HepG2 (cell line): Measurements from ENCODE around the gene USP34. TPM values are rescaled to one million over a fixed set of nuclear protein-coding genes. Genes with fewer than 3 reads are reported as not detected.

Experiments used
- ATAC-seq: fragments of 200-7000 bp; cut with Tn5 transposase; 3 replicates; pipeline ENCODE4 v1.9.1; 2020; ENCODE audit warnings: mild to moderate bottlenecking, moderate library complexity
- BruUV-seq: library from RNA; stranded (reverse); fragments of 400-500 nt; replicated peaks from 2 replicates; lab custom pipeline; 2021; lab: Mats Ljungman, UMichigan
- CTCF ChIA-PET: fragments of 300-600 bp; formaldehyde crosslinking; extraction: SDS; loops from one replicate; lab custom pipeline; 2021; ENCODE audit warnings: low total read pairs, inconsistent platforms, low intra/inter-chr PET ratio; lab: Yijun Ruan, JAX
- POLR2A ChIA-PET: fragments of 350-600 bp; sonication (Branson Sonifier 250); formaldehyde crosslinking; loops from one replicate; lab custom pipeline; 2020; ENCODE audit warnings: antibody characterized with exemption, inconsistent platforms; lab: Yijun Ruan, JAX
- DNase-seq: peaks from one replicate; pipeline ENCODE4 v3.0.0-alpha.2; 2015; ENCODE audit warnings: low spot score
- FAIRE-seq: peaks from 3 replicates; lab custom pipeline; 2011; peaks lifted over from hg19 to GRCh38; lab: Jason Lieb, UNC
- H2AFZ ChIP-seq: one replicate; pipeline ENCODE4 v1.6.1; 2011; ENCODE audit warnings: low read length, inconsistent platforms
- H3K27ac ChIP-seq: fragments of 300-600 bp; 3 replicates; pipeline ENCODE4 v1.8.0; 2011; ENCODE audit warnings: mixed run types, mild to moderate bottlenecking, mixed read lengths, low read length, inconsistent platforms; ENCODE audit not compliant: insufficient read depth; ENCODE audit errors: extremely low read length
- H3K27me3 ChIP-seq, 2 experiments: fragments of 200-600 bp in 1 of 2; 2 replicates in 1 of 2; 3 replicates in 1 of 2; pipeline versions ENCODE4 v1.6.0 to v1.8.0; 2011; ENCODE audit warnings: low read length in 2 of 2, mild to moderate bottlenecking in 2 of 2, moderate library complexity in 2 of 2, inconsistent platforms in 1 of 2; ENCODE audit not compliant: insufficient read depth in 2 of 2, control insufficient read depth in 1 of 2
- H3K36me3 ChIP-seq, 2 experiments: fragments of 200-600 bp in 1 of 2; replicated peaks in 1 of 2; 2 replicates in 1 of 2; 3 replicates in 1 of 2; pipeline versions ENCODE4 v1.5.1 to v1.8.0; 2011; ENCODE audit warnings: low read length in 2 of 2, inconsistent platforms in 1 of 2; ENCODE audit not compliant: insufficient read depth in 2 of 2, control insufficient read depth in 1 of 2
- H3K4me1 ChIP-seq: 2 replicates; pipeline ENCODE4 v1.5.1; 2012; ENCODE audit warnings: low read length, inconsistent platforms; ENCODE audit not compliant: insufficient read depth
- H3K4me2 ChIP-seq: 2 replicates; pipeline ENCODE4 v1.6.0; 2011; ENCODE audit warnings: low read depth, low read length, inconsistent platforms
- H3K4me3 ChIP-seq, 3 experiments: fragments of 200-600 bp in 1 of 3; sonication (generic), shearing (Covaris generic) in 1 of 3; replicated peaks in 1 of 3; 2 replicates each; pipeline ENCODE4 v1.5.1; 2011 to 2016; ENCODE audit warnings: low read length in 3 of 3, inconsistent platforms in 2 of 3, low read depth in 2 of 3, mild to moderate bottlenecking in 2 of 3, control low read depth in 1 of 3, mixed read lengths in 1 of 3; ENCODE audit not compliant: insufficient read depth in 1 of 3
- H3K79me2 ChIP-seq: one replicate; pipeline ENCODE4 v1.6.1; 2011; ENCODE audit warnings: low read length, inconsistent platforms; ENCODE audit not compliant: insufficient read depth
- H3K9ac ChIP-seq: 2 replicates; pipeline ENCODE4 v1.6.0; 2011; ENCODE audit warnings: mild to moderate bottlenecking, low read depth, low read length, inconsistent platforms; ENCODE audit not compliant: insufficient read depth
- H3K9me3 ChIP-seq: 2 replicates; pipeline ENCODE4 v1.5.1; 2012; ENCODE audit warnings: mild to moderate bottlenecking, low read length
- H4K20me1 ChIP-seq: 2 replicates; pipeline ENCODE4 v1.6.0; 2011; ENCODE audit warnings: inconsistent platforms, mild to moderate bottlenecking, low read length, moderate library complexity; ENCODE audit not compliant: insufficient read depth
- ATF6 ChIP-seq: sonication (generic); formaldehyde crosslinking; conservative IDR thresholded peaks from 2 replicates; pipeline ENCODE4 v1.4.0; 2020; ENCODE audit warnings: missing genetic modification reagents
- FIP1L1 ChIP-seq: fragments of 200-400 bp; formaldehyde crosslinking; IDR thresholded peaks from 2 replicates; pipeline ENCODE4 v1.6.1; 2018; ENCODE audit warnings: low read depth, mild to moderate bottlenecking, low read length, moderate library complexity, borderline replicate concordance; ENCODE audit not compliant: insufficient read depth
- HDAC2 ChIP-seq: sonication (generic); formaldehyde crosslinking; IDR thresholded peaks from 2 replicates; pipeline ENCODE4 v1.4.0; 2020; ENCODE audit warnings: missing genetic modification reagents
- HNRNPL ChIP-seq: fragments of 200-400 bp; formaldehyde crosslinking; IDR thresholded peaks from 2 replicates; pipeline ENCODE4 v1.6.1; 2017; ENCODE audit warnings: mild to moderate bottlenecking, low read depth, low read length
- ZBTB34 ChIP-seq: sonication (generic); formaldehyde crosslinking; IDR thresholded peaks from 2 replicates; pipeline ENCODE4 v1.8.0; 2022; ENCODE audit warnings: mild to moderate bottlenecking, missing genetic modification reagents
- WGBS: methylation state at CpG from one replicate; pipeline ENCODE4 v1.1.6; 2017; ENCODE audit warnings: low lambda C conversion rate; 5-methylcytosine and 5-hydroxymethylcytosine counted together
- in situ Hi-C: cut with HindIII; loops from 2 replicates; pipeline ENCODE4 v1.10.0; 2017; ENCODE audit warnings: low pct_unique_long_range_greater_than_20kb; ENCODE audit not compliant: extremely low pct_ligation_motif_present
- intact Hi-C: fragments of 100-400 bp; cut with micrococcal nuclease; formaldehyde crosslinking; loops from one replicate; pipeline ENCODE4 v1.10.0; 2022; ENCODE audit not compliant: unreplicated experiment
- polyA plus RNA-seq, 8 experiments: library from polyadenylated mRNA; depleted of rRNA in 3 of 8; stranded (reverse) in 7 of 8; unstranded in 1 of 8; fragments of >200 nt; fragmentation: Illumina TruSeq in 4 of 8; extraction: Trizol in 4 of 8; gene quantifications; 2 replicates each; pipeline versions ENCODE4 v1.2.1 to v1.2.3, GENCODE V29; 2011 to 2016; ENCODE audit warnings: low read depth in 4 of 8, missing spikeins in 1 of 8, mixed read lengths in 1 of 8; ENCODE audit not compliant: insufficient read depth in 1 of 8
- total RNA-seq, 5 experiments: library from RNA; depleted of rRNA; stranded (reverse); fragments of >200 nt; fragmentation: Illumina TruSeq; extraction: Trizol; gene quantifications; 2 replicates each; pipeline ENCODE4 v1.2.3, GENCODE V29; 2016; ENCODE audit warnings: low read depth in 1 of 5
- TF ChIP-seq, protein P1 (sequence below): sonication (generic); formaldehyde crosslinking; IDR thresholded peaks from 2 replicates; pipeline ENCODE4 v1.8.1; 2023; ENCODE audit warnings: mild to moderate bottlenecking, missing genetic modification reagents, borderline replicate concordance
- TF ChIP-seq, protein P2 (sequence below): sonication (generic); formaldehyde crosslinking; IDR thresholded peaks from 2 replicates; pipeline ENCODE4 v1.9.0; 2021; ENCODE audit warnings: missing genetic modification reagents, mild to moderate bottlenecking, borderline replicate concordance

The USP34 gene
- total and polyA plus RNA-seq, 2 of the 13 experiments (the other 11 are each of a cell fraction or from before 2014, with no cell fraction given), result 99.2 to 100 TPM

- no peak for TF ChIP-seq ATF6 (CRISPR knock-in tag)
Measured at GRCh38 chr2:61238219-61239012, 232.5 kb downstream of the USP34 start (continued).

DNA sequence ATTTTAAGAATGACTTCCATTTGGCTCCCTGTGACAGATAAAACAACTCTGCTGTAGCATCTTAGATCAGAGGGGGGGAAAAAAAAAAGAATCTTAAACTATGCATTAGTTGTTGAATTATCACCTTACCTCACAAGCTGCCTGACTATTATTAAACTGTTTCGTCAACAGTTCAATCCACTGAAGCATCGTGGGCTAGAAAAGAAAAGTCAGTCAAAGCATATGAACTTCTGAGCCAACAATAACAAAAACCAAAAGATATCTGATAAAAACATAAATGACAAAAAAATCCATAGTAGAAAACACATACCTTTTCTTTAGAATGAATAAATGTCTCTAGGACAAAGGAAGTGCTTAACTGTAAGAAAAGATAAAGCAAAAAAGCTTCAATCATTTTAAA lies 235.2 kb downstream of the USP34 start:
- POLR2A ChIA-PET, result no interaction called here
- H3K9me3 ChIP-seq, result no peaks in the 10 kb centered on the region
- H2AFZ ChIP-seq, result no peak overlapping the region
- BruUV-seq, result no TSS peak
- H3K36me3 ChIP-seq, result peaks cover 11 to 48% of the 10 kb centered on the region in 2 experiments
- H3K4me3 ChIP-seq, result no peak overlapping the region
- WGBS, result 94% methylated on average over 2 of the region's 2 CpGs
- TF ChIP-seq HNRNPL, result no peak
- TF ChIP-seq, protein P1, sequence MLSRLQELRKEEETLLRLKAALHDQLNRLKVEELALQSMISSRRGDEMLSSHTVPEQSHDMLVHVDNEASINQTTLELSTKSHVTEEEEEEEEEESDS, result no peak
- TF ChIP-seq HDAC2, result no peak
- no peak for TF ChIP-seq ZBTB34 (CRISPR knock-in tag)
- TF ChIP-seq, protein P2, sequence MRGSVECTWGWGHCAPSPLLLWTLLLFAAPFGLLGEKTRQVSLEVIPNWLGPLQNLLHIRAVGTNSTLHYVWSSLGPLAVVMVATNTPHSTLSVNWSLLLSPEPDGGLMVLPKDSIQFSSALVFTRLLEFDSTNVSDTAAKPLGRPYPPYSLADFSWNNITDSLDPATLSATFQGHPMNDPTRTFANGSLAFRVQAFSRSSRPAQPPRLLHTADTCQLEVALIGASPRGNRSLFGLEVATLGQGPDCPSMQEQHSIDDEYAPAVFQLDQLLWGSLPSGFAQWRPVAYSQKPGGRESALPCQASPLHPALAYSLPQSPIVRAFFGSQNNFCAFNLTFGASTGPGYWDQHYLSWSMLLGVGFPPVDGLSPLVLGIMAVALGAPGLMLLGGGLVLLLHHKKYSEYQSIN (CRISPR knock-in tag), result no peak
- TF ChIP-seq FIP1L1, result no peak
- FAIRE-seq (no peak), DNase-seq (no peak), ATAC-seq (no peak)
- H3K9ac ChIP-seq, result no peak overlapping the region
- H3K27me3 ChIP-seq, result no peaks in the 10 kb centered on the region
- no peak overlapping the region for H3K4me2 ChIP-seq
- in situ Hi-C loops, result no loop called here
- H4K20me1 ChIP-seq, result no peaks in the 10 kb centered on the region
- no peaks in the 10 kb centered on the region for H3K4me1 ChIP-seq
- CTCF ChIA-PET, result no interaction called here
- intact Hi-C loops, result no loop called here
- no peak overlapping the region for H3K27ac ChIP-seq
- no peaks in the 10 kb centered on the region for H3K79me2 ChIP-seq
